LNCaP clone FGC (cell line): ENCODE measurements around the gene SLC6A12.

ENCODE experiments used
- DNase-seq: peaks from one replicate; pipeline ENCODE4 v3.0.0-alpha.2; 2011; ENCODE audit warnings: low read depth
- H3K4me3 ChIP-seq: 2 replicates; pipeline ENCODE4 v1.5.1; 2011; ENCODE audit warnings: mild to moderate bottlenecking, low read depth, low read length, control low read depth
- TF ChIP-seq, protein P1 (sequence below): IDR thresholded peaks from 2 replicates; pipeline ENCODE4 v1.5.1; 2012; ENCODE audit warnings: mild to moderate bottlenecking; ENCODE audit not compliant: control insufficient read depth, insufficient read depth; ENCODE audit errors: extremely low read depth

Gene SLC6A12

DNA sequence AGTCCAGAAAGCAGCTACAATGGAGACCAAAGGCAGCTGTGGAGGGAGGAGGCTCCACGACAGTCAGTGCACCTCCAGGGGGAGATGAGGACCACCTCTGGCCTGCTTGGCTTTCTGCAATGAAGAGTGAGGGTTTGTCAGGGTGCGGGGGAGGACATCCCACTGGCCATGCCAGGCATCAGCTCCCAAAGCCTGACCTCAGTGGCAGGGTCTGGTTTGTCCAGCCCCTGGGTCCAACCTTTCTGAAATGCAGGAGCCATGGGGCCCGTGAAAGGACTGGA, 35.2 kb downstream of the SLC6A12 start:
- DNase-seq, result no peak
- H3K4me3 ChIP-seq, result no peak overlapping the region
- TF ChIP-seq, protein P1, sequence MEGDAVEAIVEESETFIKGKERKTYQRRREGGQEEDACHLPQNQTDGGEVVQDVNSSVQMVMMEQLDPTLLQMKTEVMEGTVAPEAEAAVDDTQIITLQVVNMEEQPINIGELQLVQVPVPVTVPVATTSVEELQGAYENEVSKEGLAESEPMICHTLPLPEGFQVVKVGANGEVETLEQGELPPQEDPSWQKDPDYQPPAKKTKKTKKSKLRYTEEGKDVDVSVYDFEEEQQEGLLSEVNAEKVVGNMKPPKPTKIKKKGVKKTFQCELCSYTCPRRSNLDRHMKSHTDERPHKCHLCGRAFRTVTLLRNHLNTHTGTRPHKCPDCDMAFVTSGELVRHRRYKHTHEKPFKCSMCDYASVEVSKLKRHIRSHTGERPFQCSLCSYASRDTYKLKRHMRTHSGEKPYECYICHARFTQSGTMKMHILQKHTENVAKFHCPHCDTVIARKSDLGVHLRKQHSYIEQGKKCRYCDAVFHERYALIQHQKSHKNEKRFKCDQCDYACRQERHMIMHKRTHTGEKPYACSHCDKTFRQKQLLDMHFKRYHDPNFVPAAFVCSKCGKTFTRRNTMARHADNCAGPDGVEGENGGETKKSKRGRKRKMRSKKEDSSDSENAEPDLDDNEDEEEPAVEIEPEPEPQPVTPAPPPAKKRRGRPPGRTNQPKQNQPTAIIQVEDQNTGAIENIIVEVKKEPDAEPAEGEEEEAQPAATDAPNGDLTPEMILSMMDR, result no peak

DNA sequence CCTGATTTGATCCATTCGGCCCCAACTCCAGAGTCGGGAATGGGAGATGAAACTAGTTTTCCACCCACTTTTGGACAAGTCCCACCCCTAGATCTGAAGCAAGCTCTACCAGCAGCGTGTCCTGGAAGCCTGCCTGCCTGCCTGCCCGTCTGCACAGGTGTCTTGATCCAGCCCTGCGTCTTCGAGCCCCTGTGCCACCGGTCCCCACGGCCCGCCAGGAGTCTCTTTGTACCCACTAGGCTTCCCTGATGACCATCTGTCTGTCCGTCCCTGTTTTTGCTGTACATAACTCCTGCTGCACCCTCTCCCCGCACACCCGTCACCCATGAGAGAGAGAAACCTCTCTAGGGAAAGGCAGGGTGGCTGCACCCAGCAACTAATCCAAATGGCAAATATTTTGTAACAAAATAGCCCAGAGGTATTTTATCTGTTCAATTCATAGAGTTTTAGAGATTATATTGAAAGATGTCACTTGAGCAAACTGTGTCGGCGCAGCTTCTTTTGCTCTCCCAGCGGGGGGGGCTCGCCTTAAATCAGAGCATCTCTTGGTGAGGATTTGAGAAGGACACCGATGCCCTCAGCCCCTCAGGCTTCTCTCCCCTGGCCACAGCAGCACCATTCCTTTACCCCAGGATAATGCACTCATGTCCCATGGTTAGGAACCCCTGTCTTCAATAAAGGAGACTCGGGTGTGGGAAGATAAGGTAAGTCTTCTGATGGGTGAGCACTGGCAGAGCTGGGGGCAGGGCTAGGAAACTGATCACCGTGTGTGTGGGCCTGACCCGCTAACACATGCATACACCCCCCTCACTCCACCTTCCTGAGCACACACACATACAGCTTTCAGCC, 35.8 kb downstream of the SLC6A12 start:
- no peak overlapping the region for H3K4me3 ChIP-seq

DNA sequence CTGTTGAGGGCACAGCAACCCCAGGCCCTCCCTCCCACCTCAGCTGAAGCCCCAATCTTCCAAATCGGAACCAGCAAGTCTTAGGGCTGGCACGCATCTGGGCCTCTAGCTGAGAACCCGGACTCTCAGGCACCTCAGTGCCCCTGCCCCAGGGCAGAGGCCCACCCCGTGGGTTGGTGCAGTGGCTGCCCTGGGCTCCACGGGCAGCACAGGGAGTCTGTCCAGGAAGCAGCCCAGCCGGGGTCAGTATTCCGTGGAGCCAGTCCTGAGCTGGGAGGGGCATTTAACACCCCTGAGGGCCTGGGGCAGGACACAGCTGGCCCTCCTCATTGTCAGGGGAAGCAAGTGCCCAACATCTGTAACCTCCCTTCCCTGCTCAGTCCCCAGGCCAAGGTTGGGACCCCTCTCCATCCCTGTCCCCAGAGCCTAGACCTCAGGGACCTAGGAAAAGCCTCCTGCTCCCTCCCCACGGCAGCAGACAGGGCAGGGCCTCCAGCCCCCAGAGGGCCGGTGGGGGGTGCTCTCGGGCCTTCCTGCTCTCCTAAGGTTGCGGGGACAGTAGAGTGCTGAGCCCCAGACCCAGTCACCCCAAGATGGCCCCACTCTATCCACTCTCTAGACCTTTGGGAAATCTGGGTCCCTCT, 36.5 kb downstream of the SLC6A12 start:
- DNase-seq, result no peak
- TF ChIP-seq, protein P1, result no peak

More for the DNA sequence above, 35.8 kb downstream of the SLC6A12 start:
- TF ChIP-seq, protein P1, result no peak
- no peak for DNase-seq

DNA sequence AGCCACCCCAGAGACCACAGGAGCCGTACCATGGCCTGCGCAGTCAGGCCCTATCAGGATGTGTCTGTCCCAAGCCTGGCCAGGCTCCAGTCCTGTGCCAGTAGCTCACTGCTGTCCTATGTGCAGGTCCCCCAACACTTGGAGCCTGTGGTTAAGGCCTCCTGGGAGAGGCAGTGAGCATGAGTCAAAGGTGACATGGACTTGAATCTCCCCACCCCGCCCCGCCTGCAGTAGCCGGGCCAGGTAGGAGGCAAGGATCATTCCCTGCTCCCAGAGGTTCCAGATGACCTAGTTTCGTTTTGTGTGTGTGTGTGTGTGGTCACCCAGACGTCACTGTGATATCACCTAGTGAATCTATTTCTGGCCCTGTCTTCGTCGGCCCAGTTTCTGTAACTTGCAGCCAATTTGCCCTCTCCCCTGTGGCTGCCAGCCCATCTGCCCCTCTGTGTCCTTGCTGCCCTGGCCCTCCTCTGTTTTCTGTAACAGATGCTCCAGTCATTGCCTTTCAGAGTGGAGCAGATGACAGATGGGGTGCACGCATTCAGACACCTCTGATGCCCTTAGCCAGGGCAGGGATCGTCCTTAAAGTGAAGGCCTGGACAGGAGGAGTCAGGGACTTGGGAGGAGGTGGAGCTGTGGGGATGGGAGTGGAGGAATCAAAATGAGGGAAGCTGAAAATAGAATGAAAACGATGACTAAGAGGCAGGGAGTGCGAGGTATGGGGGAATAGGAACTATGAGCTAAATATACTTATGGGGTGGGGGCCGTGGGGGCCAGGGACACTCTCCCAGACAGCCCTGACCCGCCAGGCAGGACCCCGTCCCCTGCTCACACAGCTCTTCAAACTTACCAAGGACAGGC, 37.4 kb downstream of the SLC6A12 start:
- TF ChIP-seq, protein P1, result no peak
- DNase-seq, result no peak
- H3K4me3 ChIP-seq, result no peak overlapping the region

More for the DNA sequence above, 36.5 kb downstream of the SLC6A12 start:
- H3K4me3 ChIP-seq, result no peak overlapping the region

DNA sequence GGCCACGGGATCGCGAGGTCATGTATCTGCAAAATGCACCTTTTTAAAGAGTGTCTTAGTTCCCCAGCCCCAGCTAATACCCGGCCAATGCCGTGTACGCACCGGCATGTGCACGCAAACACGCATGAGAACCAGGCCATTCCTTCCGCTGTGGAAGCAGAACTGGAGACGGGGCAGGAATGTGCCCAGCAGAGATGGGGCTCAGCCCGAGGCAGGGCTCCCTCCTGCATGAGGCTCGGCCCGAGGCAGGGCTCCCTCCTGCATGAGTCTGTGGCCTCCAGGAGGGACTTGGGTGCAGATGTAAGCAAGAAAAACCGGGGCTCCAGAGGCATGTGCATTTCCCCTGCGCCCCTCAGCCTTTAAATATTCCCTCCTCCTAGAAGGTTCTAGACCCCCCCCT, 38.2 kb downstream of the SLC6A12 start:
- TF ChIP-seq, protein P1, result no peak
- no peak overlapping the region for H3K4me3 ChIP-seq

DNA sequence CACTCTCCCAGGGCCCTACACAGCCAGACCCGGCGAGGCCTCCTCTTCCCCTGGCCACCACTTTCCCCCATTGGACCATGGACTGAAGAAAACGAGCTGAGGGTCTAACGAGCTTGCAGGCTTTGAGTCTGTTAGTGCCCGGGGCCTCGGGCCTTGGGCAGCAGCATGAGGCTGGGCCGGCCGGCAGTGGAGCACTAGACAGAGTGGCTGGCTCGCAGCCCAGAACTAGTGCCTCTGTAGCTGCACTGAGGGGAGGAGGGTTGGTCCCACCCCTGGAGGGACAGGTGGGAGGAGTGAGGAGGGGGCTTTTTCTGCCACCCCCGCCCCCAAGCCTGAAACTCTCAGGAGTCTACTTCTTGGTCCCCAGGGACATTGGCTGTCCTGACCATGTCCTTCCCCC, 38.7 kb downstream of the SLC6A12 start:
- H3K4me3 ChIP-seq, result no peak overlapping the region
- no peak for DNase-seq
- TF ChIP-seq, protein P1, result no peak

More for the DNA sequence above, 38.2 kb downstream of the SLC6A12 start:
- no peak for DNase-seq
